ENCODE data around the gene CGNL1. TPM values are rescaled to one million over a fixed set of nuclear protein-coding genes. Genes with fewer than 3 reads are reported as not detected.

Gene CGNL1
- total and polyA plus RNA-seq, 11 donors = 3.8 to 40.0 (median 23.4) TPM

- Histone ChIP-seq H3K4me3 (no peak overlapping the region), H3K27me3 (no peaks in the 10 kb centered on the region), H3K27ac (no peak overlapping the region), H3K9me3 (no peaks in the 10 kb centered on the region), H3K36me3 (no peaks in the 10 kb centered on the region), H3K4me1 (no peaks in the 10 kb centered on the region)
- DNase-seq (no peak), ATAC-seq (no peak)
- WGBS, 4 donors = 85 to 93% (median 92%) methylated on average over 4 of the region's 4 CpGs
- TF ChIP-seq CTCF (IDR thresholded peaks at IDR 0.05) (no peak), POLR2A (IDR thresholded peaks at IDR 0.05) (no peak)
- intact Hi-C loops (cut with DNase I) = no loop called here
Observed at GRCh38 chr15:57573151-57573550, 196.8 kb downstream of the CGNL1 start.

- Histone ChIP-seq H3K36me3 (no peaks in the 10 kb centered on the region), H3K27me3 (no peaks in the 10 kb centered on the region), H3K27ac (no peak overlapping the region), H3K4me3 (no peak overlapping the region), H3K4me1 (peaks cover 0 to 3% (median 0%) of the 10 kb centered on the region in 12 donors), H3K9me3 (no peaks in the 10 kb centered on the region)
- no peak for TF ChIP-seq CTCF (IDR thresholded peaks at IDR 0.05)
- no peak for TF ChIP-seq POLR2A (IDR thresholded peaks at IDR 0.05)
- intact Hi-C loops (cut with DNase I) = no loop called here
- 85 to 89% (median 87%) methylated on average over 5 of the region's 5 CpGs for WGBS, 4 donors
- no peak for DNase-seq
- ATAC-seq = no peak
Observed at GRCh38 chr15:57575363-57575762, 199.1 kb downstream of the CGNL1 start.

DNA sequence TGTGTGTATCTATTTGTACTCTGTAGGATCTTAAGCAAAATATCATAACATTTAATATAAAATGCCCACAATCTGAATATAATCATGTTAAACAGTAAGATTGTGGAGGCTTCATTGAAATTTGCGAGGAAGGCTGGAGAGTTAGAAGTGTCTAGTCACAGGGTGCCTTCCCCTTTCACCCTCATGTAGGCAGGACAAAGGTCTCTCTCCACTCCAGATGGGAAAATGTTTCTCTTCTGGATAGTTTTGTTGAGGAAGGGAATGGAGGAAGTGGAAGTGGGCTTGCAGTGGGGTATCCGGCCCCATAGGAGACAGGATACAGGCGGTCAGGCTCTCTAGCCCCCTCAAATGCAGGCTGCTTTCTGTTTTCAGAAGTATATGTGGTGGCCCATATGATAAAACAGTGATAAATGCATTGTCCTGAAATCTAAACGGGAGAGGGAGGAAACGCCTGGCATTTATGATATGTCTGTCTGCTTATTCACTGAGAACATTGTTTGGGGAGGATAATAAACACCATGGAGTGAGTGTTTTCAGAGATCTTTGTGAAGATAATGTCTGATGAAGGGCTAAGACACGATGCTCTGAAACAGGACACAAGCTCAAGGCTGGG, 202.1 kb downstream of the CGNL1 start:
- peak in 1 of 4 donors; percentile 22 for ATAC-seq
- Histone ChIP-seq H3K36me3 (no peaks in the 10 kb centered on the region), H3K27me3 (no peaks in the 10 kb centered on the region), H3K4me3 (no peak overlapping the region), H3K4me1 (peaks cover 0 to 3% (median 0%) of the 10 kb centered on the region in 12 donors), H3K27ac (no peak overlapping the region), H3K9me3 (peaks cover 0 to 12% (median 4%) of the 10 kb centered on the region in 12 donors)
- WGBS, 4 donors = 49 to 61% (median 54%) methylated on average over 6 of the region's 6 CpGs
- TF ChIP-seq CTCF (IDR thresholded peaks at IDR 0.05) (no peak), POLR2A (IDR thresholded peaks at IDR 0.05) (no peak)
- no peak for DNase-seq
- intact Hi-C loops (cut with DNase I) = no loop called here

- TF ChIP-seq CTCF (IDR thresholded peaks at IDR 0.05) (no peak), POLR2A (IDR thresholded peaks at IDR 0.05) (no peak)
- DNase-seq (no peak), ATAC-seq (no peak)
- Histone ChIP-seq H3K4me1 (peaks cover 0 to 4% (median 0%) of the 10 kb centered on the region in 12 donors), H3K9me3 (peaks cover 0 to 19% (median 7%) of the 10 kb centered on the region in 12 donors), H3K36me3 (no peaks in the 10 kb centered on the region), H3K27ac (no peak overlapping the region), H3K27me3 (no peaks in the 10 kb centered on the region), H3K4me3 (no peak overlapping the region)
- 83 to 91% (median 89%) methylated on average over 7 to 8 of the region's 8 CpGs for WGBS, 4 donors
- intact Hi-C loops (cut with DNase I) = no loop called here
Observed at GRCh38 chr15:57580428-57580827, 204.1 kb downstream of the CGNL1 start.
